GM12873 (cell line): ENCODE measurements around the gene PRKACB.

Experiments used
- TF ChIP-seq, protein P1 (sequence below): IDR thresholded peaks from 2 replicates; pipeline ENCODE4 v1.5.1; 2012; ENCODE audit warnings: low read depth, mild to moderate bottlenecking, moderate library complexity, low read length, control low read depth; ENCODE audit not compliant: insufficient read depth; ENCODE audit errors: missing control alignments

Gene PRKACB

GRCh38 chr1:84168783-84169182 lies 24.7 kb downstream of the PRKACB start:
- TF ChIP-seq, protein P1, sequence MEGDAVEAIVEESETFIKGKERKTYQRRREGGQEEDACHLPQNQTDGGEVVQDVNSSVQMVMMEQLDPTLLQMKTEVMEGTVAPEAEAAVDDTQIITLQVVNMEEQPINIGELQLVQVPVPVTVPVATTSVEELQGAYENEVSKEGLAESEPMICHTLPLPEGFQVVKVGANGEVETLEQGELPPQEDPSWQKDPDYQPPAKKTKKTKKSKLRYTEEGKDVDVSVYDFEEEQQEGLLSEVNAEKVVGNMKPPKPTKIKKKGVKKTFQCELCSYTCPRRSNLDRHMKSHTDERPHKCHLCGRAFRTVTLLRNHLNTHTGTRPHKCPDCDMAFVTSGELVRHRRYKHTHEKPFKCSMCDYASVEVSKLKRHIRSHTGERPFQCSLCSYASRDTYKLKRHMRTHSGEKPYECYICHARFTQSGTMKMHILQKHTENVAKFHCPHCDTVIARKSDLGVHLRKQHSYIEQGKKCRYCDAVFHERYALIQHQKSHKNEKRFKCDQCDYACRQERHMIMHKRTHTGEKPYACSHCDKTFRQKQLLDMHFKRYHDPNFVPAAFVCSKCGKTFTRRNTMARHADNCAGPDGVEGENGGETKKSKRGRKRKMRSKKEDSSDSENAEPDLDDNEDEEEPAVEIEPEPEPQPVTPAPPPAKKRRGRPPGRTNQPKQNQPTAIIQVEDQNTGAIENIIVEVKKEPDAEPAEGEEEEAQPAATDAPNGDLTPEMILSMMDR = no peak

DNA sequence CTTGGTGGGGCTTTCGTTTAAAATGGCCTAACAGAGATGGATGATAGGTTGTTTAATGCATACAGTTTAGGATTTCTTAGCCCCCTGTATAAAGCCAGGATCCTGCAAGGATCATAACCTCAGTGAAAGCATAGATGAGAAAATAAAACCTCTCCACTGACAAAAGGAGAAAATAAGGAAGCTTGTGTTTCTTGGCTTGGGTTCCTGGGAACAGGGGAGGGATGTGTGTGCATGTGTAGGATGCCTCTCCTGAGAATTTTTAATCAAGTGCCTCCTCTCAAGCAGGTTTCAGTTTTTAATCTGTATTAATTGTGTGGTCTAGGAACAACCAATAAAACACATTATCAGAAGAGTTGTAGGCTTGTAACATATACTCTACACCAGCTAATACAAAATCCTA lies 26.1 kb downstream of the PRKACB start:
- TF ChIP-seq, protein P1 = no peak

DNA sequence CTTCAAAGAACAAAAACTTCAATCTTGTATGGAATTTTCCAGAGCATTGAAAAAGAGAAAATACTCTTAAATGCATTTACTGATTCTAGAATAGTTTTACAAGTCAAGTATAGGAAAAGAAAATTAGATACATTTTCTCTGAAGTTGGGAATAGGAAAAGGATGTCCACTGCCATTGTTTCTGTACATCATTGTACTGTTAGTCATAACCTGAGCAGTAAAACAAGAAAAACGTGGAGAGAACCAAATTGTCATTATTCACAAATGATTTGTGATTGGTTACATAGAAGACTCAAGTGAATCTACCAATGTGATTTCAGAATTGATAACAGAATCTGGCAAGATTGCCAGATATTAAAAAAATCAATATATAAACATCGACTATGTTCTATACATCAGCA lies 27.4 kb downstream of the PRKACB start:
- TF ChIP-seq, protein P1 = no peak

DNA sequence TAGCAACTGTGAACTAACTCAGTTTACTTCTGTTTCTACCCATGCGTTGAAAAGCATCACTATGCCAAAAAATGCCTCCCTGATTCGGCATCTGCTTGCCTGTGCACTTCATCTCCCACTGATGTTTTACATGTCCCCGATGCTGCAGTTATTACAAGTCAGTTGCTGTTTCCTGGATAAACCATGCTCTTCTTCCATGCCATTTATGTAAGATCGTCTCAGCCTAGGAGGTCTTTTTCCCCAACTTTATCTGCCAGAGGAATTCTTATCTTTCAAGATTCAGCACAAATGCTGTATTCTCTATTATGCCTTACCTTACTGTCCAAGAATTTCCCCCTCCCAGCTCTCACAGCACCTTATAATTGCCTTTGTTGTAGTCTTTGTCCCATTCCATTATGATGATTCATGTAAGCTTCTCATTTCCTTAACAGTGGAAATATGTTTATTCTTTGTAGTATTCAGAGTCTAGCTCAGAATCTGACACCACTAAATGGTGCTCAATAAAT lies 30.0 kb downstream of the PRKACB start:
- TF ChIP-seq, protein P1 = no peak

GRCh38 chr1:84181350-84182005 lies 37.4 kb downstream of the PRKACB start:
- TF ChIP-seq, protein P1 = no peak

DNA sequence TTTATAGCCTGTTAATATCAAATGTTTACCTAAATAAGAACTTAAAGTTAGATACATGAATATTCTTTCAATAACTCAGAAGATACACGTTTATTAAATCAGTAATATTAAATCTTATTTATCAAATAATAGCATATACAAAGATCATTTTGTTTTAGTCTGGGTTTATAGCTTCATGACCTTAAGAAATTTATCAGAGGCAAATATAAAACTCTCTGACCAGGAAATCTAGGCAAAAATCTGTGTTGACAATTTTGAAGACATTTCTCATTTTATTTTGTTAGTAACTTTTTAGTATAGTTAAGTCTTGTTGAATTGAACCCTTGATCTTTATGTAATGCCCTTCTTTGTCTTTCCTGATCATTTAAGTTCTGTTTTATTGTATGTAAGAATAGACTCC lies 46.4 kb downstream of the PRKACB start:
- TF ChIP-seq, protein P1 = no peak

- TF ChIP-seq, protein P1 = no peak
These were observed 48.6 kb downstream of the PRKACB start for GRCh38 chr1:84192681-84193080.

DNA sequence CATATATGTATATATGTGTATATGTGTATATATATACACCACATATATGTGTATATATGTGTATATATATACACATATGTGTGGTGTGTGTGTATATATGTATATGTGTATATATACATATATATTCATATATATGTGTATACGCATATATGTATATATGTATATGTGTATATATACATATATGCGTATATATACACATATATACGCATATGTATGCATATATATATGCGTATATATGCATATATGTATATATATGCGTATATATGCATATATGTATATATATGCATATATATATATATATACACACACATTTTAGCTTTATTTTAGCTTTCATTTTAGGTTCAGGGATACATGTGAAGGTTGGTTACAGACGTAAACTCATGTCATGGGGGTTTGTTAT lies 54.8 kb downstream of the PRKACB start:
- TF ChIP-seq, protein P1 = no peak
